GM19467 (cell line): ENCODE measurements around the gene FKBP2.

Experiments used
- ATAC-seq: cut with Tn5 transposase; IDR thresholded peaks from one replicate; pipeline ENCODE4 v1.9.1; 2021; ENCODE audit warnings: mild to moderate bottlenecking, moderate library complexity; ENCODE audit not compliant: unreplicated experiment

The FKBP2 gene

GRCh38 chr11:64246871-64247728 lies 6.2 kb downstream of the FKBP2 start, which contains the start of gene PPP1R14B:
Gene PPP1R14B, minus strand, starts transcription at chr11:64246943. Its CDS starts 270 bp downstream, at chr11:64246673.
- peak; percentile 28 for ATAC-seq

- no peak for ATAC-seq
Observed at GRCh38 chr11:64247729-64248531, 7.0 kb downstream of the FKBP2 start.

- ATAC-seq = no peak
Observed at GRCh38 chr11:64248578-64248977, 7.7 kb downstream of the FKBP2 start.

GRCh38 chr11:64249038-64249437 lies 8.1 kb downstream of the FKBP2 start:
- ATAC-seq = no peak

DNA sequence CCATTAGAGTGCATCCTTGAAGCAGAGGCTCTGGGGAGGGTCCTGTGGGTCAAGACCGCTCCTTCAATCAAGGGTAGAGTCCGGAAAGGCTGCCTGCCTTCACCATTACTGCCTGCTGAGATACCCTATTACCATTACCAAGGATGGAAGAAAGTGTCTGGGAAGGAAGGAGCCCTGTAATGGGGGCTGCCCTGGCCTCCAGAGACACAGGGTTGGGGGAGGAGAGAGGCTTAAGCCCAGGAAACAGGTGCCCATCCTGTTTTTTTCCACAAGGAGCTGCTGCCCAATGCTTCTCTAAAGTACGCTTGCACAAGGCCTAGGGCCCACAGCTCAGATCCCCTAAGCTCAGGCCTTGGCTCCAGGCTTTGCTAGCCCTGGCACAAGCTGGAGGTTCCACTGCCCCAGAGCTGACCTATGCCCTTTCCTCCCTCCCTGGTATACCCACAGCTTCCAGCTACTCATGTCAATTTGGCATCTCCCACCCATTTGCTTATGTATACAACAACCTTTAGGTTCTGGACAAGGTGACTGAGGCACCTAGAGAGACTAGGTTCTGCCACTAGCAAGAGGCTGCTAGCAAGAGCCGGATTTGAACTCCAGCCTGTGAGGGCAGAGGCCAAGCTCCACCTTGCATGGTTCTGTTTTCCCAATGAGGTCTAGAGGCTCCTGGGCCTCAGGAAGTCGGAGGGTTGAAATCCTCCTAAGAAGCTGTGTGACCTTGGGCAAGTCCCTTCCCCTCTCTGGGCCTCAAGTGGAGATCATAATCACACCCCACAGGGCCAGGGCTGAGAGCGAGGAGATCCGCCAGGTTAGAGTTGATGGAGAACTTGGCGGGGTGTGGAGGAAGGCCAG lies 8.9 kb downstream of the FKBP2 start:
- no peak for ATAC-seq

- ATAC-seq = no peak
Observed at GRCh38 chr11:64250415-64251015, 9.6 kb downstream of the FKBP2 start.

GRCh38 chr11:64251016-64251752 lies 10.3 kb downstream of the FKBP2 start, which contains the start of gene PLCB3:
Gene PLCB3, plus strand, starts transcription at chr11:64251530. Its CDS starts 120 bp downstream, at chr11:64251650.
- ATAC-seq = no peak

DNA sequence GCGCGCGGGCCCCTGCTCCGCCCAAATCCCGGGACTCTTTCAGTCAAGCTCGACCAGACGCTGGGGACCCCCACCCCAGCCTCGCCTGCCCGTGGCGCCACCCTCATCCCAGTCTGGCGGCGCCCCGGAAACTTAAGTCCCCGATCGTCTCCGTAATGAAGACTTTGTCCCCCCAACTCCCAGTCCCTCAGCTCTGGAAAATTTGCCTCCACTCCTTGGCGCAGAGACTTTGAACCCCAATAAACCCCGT lies 10.8 kb downstream of the FKBP2 start:
- ATAC-seq = no peak

GRCh38 chr11:64252003-64252872 lies 11.3 kb downstream of the FKBP2 start:
- ATAC-seq = no peak

DNA sequence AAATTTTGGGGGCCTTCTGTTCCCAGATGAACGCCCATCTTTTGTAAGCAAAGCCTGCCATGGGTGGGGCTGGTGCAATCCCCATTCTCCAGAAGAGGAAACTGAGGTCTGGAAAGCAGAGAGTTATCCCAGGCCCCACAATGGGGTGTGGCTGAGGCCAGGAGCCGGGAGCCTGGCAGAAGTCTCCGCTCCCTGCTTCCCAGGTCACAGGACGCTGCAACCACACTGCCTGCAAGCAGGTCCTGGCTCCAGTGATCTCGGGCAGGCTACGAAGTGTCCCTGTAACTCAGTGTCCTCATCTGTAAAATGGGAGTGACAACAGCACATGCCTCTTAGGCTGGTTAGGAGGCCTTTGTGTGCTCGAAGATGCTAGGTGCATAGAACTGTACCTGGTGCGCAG lies 12.1 kb downstream of the FKBP2 start:
- no peak for ATAC-seq

DNA sequence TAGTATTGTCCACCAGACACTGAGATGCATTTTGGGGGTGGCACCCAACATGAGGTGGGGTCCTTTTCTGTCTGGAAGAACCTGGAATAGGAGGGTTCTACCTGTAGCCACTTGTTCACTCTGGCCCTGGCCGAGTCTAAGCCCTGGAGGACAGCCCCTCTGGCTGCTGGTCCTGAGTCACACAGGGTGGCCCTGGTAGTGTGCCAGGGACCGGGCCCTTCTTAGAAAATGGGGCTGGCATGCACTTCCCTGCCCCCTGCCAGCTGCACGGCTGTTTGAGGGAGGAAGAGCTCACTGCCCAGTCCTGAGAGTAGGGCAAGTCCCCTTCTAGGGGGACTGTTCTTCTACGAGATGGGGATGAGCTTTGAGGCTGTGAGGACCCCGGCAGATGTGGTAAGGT lies 12.6 kb downstream of the FKBP2 start:
- no peak for ATAC-seq

DNA sequence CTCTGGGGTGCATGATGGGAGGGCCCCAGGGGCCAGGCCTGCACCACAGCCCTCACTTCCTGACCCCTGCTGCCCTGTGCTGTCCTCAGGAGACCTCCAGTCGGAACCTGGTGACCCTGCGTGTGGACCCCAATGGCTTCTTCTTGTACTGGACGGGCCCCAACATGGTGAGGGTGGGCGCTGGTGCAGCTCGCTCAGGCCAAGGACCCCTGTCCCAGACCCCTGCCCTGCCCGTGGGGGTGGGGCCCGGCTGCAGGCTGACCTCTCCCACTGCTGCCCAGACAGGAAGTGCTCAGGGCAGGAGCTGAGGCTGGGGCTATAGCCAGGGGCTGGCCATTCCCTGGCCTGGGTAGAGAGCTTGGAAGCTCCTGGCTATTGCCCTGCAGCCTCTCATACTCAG lies 13.4 kb downstream of the FKBP2 start:
- no peak for ATAC-seq

- no peak for ATAC-seq
Observed at GRCh38 chr11:64255135-64256128, 14.5 kb downstream of the FKBP2 start.

DNA sequence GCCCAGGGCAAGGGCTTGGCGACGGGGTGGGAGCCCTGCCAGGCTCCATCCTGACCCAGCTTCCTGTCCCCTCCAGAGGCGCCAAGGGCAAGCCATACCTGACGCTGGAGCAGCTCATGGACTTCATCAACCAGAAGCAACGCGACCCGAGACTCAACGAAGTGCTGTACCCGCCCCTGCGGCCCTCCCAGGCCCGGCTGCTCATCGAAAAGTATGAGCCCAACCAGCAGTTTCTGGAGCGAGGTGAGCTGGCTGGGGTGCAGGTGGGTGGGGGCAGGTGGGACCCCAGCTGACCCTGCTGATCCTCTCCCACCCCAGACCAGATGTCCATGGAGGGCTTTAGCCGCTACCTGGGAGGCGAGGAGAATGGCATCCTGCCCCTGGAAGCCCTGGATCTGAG lies 15.4 kb downstream of the FKBP2 start:
- no peak for ATAC-seq

DNA sequence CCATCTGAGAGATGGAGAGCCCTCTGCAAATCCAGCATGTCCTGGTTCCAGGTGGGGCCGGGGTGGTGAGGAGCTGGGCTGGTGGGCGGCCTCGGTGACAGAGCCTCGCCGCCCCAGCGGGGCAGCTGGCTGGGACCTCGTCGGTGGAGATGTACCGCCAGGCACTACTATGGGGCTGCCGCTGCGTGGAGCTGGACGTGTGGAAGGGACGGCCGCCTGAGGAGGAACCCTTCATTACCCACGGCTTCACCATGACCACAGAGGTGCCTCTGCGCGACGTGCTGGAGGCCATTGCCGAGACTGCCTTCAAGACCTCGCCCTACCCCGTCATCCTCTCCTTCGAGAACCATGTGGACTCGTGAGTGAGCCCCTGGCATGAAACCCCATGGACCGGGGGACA lies 17.5 kb downstream of the FKBP2 start:
- ATAC-seq = no peak

- ATAC-seq = no peak
Observed at GRCh38 chr11:64258946-64259532, 18.1 kb downstream of the FKBP2 start.

- ATAC-seq = no peak
Observed at GRCh38 chr11:64259533-64260067, 18.7 kb downstream of the FKBP2 start.
